Activated CD4-positive, alpha-beta T cell treated with anti-CD3 and anti-CD28 coated beads, Interleukin-10, Interleukin-2, amounts not matched to agents 100 ng/mL and 50 ng/mL, durations not matched to agents 16 hours and 8 hours (primary cell): ENCODE results near the gene LRRK2.
A peak's percentile ranks its signal among the peaks of the same experiment; 100 is the strongest.
"Not testable (repeated sequence)": the region's sequence is repeated elsewhere in the genome, so short reads cannot be mapped to it uniquely, and the experiment has no call there.

Source experiments
- DNase-seq: peaks from one replicate; pipeline ENCODE4 v3.0.0-alpha.2; 2020

LRRK2 gene

GRCh38 chr12:40324261-40324660 lies 99.5 kb downstream of the LRRK2 start:
- DNase-seq, result no peak

- peak; percentile 43 for DNase-seq
Observed at GRCh38 chr12:40325349-40325960, 100.7 kb downstream of the LRRK2 start.

- no peak for DNase-seq
Observed at GRCh38 chr12:40327535-40327934, 102.7 kb downstream of the LRRK2 start.

- DNase-seq, result no peak
Observed at GRCh38 chr12:40330180-40330579, 105.4 kb downstream of the LRRK2 start.

- no peak for DNase-seq
Observed at GRCh38 chr12:40331886-40332285, 107.1 kb downstream of the LRRK2 start.

GRCh38 chr12:40335991-40336390 lies 111.2 kb downstream of the LRRK2 start:
- DNase-seq, result no peak

- peak; percentile 1 for DNase-seq
Observed at GRCh38 chr12:40336573-40337199, 111.9 kb downstream of the LRRK2 start.

GRCh38 chr12:40338071-40338470 lies 113.3 kb downstream of the LRRK2 start:
- DNase-seq, result no peak

- DNase-seq, result no peak
Observed at GRCh38 chr12:40338621-40339020, 113.8 kb downstream of the LRRK2 start.

- no peak for DNase-seq
Observed at GRCh38 chr12:40342010-40342409, 117.2 kb downstream of the LRRK2 start.

- DNase-seq, result no peak
Observed at GRCh38 chr12:40343124-40343523, 118.3 kb downstream of the LRRK2 start.

- DNase-seq, result no peak
Observed at GRCh38 chr12:40344312-40344711, 119.5 kb downstream of the LRRK2 start.

GRCh38 chr12:40351976-40352375 lies 127.2 kb downstream of the LRRK2 start:
- DNase-seq, result no peak

GRCh38 chr12:40375076-40375475 lies 150.3 kb downstream of the LRRK2 start:
- DNase-seq, result peak; percentile 4

- DNase-seq, result no peak
Observed at GRCh38 chr12:40376533-40377267, 151.9 kb downstream of the LRRK2 start.

GRCh38 chr12:40378691-40379090 lies 153.9 kb downstream of the LRRK2 start:
- DNase-seq, result no peak

- no peak for DNase-seq
Observed at GRCh38 chr12:40382217-40382616, 157.4 kb downstream of the LRRK2 start.

GRCh38 chr12:40387279-40387678 lies 162.5 kb downstream of the LRRK2 start:
- DNase-seq, result not testable (repeated sequence)

GRCh38 chr12:40390980-40391379 lies 166.2 kb downstream of the LRRK2 start:
- DNase-seq, result no peak

- no peak for DNase-seq
Observed at GRCh38 chr12:40393026-40393425, 168.2 kb downstream of the LRRK2 start.

- DNase-seq, result no peak
Observed at GRCh38 chr12:40399656-40400055, 174.9 kb downstream of the LRRK2 start.

- no peak for DNase-seq
Observed at GRCh38 chr12:40405419-40405818, 180.6 kb downstream of the LRRK2 start.
